Neuronal stem cell (in vitro differentiated cells): ENCODE results near the gene EPHA6.

ENCODE experiments used
- DNase-seq: peaks from one replicate; pipeline ENCODE4 v3.0.0-alpha.2; 2013; ENCODE audit warnings: low spot score
- H2AFZ ChIP-seq: one replicate; pipeline ENCODE4 v1.6.1; 2013; ENCODE audit warnings: mild to moderate bottlenecking, low read length, inconsistent platforms
- H2AK5ac ChIP-seq: 2 replicates; pipeline ENCODE4 v1.6.1; 2013; ENCODE audit warnings: low read depth, mild to moderate bottlenecking, inconsistent platforms, low read length, moderate library complexity, mixed read lengths
- H2BK120ac ChIP-seq: 2 replicates; pipeline ENCODE4 v1.6.1; 2013; ENCODE audit warnings: low read depth, mild to moderate bottlenecking, inconsistent platforms, low read length, moderate library complexity, mixed read lengths
- H2BK12ac ChIP-seq: one replicate; pipeline ENCODE4 v1.6.1; 2013; ENCODE audit warnings: low read length, inconsistent platforms
- H2BK15ac ChIP-seq: 2 replicates; pipeline ENCODE4 v1.6.1; 2013; ENCODE audit warnings: mild to moderate bottlenecking, low read length, inconsistent platforms, mixed read lengths
- H2BK5ac ChIP-seq: one replicate; pipeline ENCODE4 v1.6.1; 2013; ENCODE audit warnings: inconsistent platforms, mild to moderate bottlenecking, low read length, moderate library complexity
- H3K14ac ChIP-seq: one replicate; pipeline ENCODE4 v1.6.1; 2013; ENCODE audit warnings: low read length, inconsistent platforms
- H3K18ac ChIP-seq: 2 replicates; pipeline ENCODE4 v1.6.1; 2013; ENCODE audit warnings: low read length, inconsistent platforms
- H3K23ac ChIP-seq: 2 replicates; pipeline ENCODE4 v1.6.1; 2013; ENCODE audit warnings: low read depth, mild to moderate bottlenecking, mixed read lengths, low read length, inconsistent platforms; ENCODE audit not compliant: poor library complexity
- H3K27ac ChIP-seq: replicated peaks from 3 replicates; pipeline ENCODE4 v1.5.1; 2013; ENCODE audit warnings: low read length, inconsistent platforms
- H3K27me3 ChIP-seq, 3 experiments: 2 replicates each; pipeline ENCODE4 v1.6.1; 2013; ENCODE audit warnings: low read length in 3 of 3, mild to moderate bottlenecking in 2 of 3, inconsistent platforms in 1 of 3, low read depth in 1 of 3, mixed read lengths in 1 of 3, moderate library complexity in 1 of 3; ENCODE audit not compliant: control insufficient read depth in 3 of 3, insufficient read depth in 3 of 3
- H3K36me3 ChIP-seq, 2 donors: replicated peaks in 1 of 2; 2 replicates each; pipeline ENCODE4 v1.6.1; 2013; ENCODE audit warnings: low read length in 2 of 2; ENCODE audit not compliant: control insufficient read depth in 2 of 2, insufficient read depth in 2 of 2
- H3K4ac ChIP-seq: 2 replicates; pipeline ENCODE4 v1.6.1; 2013; ENCODE audit warnings: inconsistent platforms, mild to moderate bottlenecking, low read length, moderate library complexity
- H3K4me1 ChIP-seq, 2 donors: 1 replicate in 1 of 2; 2 replicates in 1 of 2; pipeline ENCODE4 v1.6.1; 2013; ENCODE audit warnings: low read length in 2 of 2, low read depth in 1 of 2; ENCODE audit not compliant: control insufficient read depth in 2 of 2, insufficient read depth in 1 of 2
- H3K4me2 ChIP-seq: one replicate; pipeline ENCODE4 v1.6.1; 2013; ENCODE audit warnings: mild to moderate bottlenecking, low read length, inconsistent platforms; ENCODE audit not compliant: insufficient read depth, poor library complexity, severe bottlenecking
- H3K4me3 ChIP-seq, 2 donors: 2 replicates each; pipeline ENCODE4 v1.5.1; 2013; ENCODE audit warnings: low read length in 2 of 2, mild to moderate bottlenecking in 2 of 2, inconsistent platforms in 1 of 2, moderate library complexity in 1 of 2
- H3K79me1 ChIP-seq: one replicate; pipeline ENCODE4 v1.6.1; 2013; ENCODE audit warnings: low read depth, mild to moderate bottlenecking, inconsistent platforms, low read length, moderate library complexity
- H3K9ac ChIP-seq: one replicate; pipeline ENCODE4 v1.6.1; 2013; ENCODE audit warnings: mild to moderate bottlenecking, low read depth, low read length, inconsistent platforms; ENCODE audit not compliant: poor library complexity
- H3K9me3 ChIP-seq, 2 donors: replicated peaks in 1 of 2; 2 replicates each; pipeline versions ENCODE3 to v1.6.1; 2013; ENCODE audit warnings: low read length in 2 of 2, mild to moderate bottlenecking in 2 of 2, inconsistent platforms in 1 of 2, low read depth in 1 of 2, mixed read lengths in 1 of 2, moderate library complexity in 1 of 2; ENCODE audit not compliant: control insufficient read depth in 2 of 2, insufficient read depth in 1 of 2
- H4K8ac ChIP-seq: one replicate; pipeline ENCODE4 v1.6.1; 2013; ENCODE audit warnings: low read depth, mild to moderate bottlenecking, inconsistent platforms, low read length, moderate library complexity
- H4K91ac ChIP-seq: one replicate; pipeline ENCODE4 v1.6.1; 2013; ENCODE audit warnings: low read length, low read depth, mild to moderate bottlenecking, inconsistent platforms; ENCODE audit not compliant: poor library complexity
- WGBS, 2 donors: extraction: QIAGEN DNeasy Blood & Tissue Kit; methylation state at CpG; one replicate each; pipeline ENCODE4 v1.1.7; 2013; ENCODE audit warnings: missing lambda C conversion rate in 2 of 2, mixed read lengths in 1 of 2; ENCODE audit not compliant: insufficient read length in 2 of 2, insufficient replicate concordance in 1 of 2; ENCODE audit errors: extremely low coverage in 2 of 2; 5-methylcytosine and 5-hydroxymethylcytosine counted together

EPHA6 gene

DNA sequence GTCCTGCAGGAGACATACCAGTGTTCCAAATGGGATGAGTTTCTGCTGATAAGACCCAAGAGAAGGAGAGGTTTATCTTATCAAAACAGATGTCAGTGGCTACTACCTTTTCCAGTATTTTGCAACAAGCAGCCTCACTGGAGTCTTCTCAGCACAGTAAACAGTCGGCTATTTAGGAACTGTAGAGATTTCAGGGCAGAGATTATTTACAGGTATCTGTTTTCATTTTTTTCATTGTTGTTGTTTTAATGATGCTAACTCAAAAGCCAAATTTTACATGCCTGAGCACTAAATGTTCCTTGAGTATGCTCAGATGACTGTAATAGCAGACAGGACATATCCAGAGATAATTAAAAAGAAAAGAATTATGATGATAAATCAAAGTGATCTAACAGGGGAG lies 252.1 kb downstream of the EPHA6 start:
- WGBS, 2 donors: no CpG with 5 or more reads among the region's 1 CpG

DNA sequence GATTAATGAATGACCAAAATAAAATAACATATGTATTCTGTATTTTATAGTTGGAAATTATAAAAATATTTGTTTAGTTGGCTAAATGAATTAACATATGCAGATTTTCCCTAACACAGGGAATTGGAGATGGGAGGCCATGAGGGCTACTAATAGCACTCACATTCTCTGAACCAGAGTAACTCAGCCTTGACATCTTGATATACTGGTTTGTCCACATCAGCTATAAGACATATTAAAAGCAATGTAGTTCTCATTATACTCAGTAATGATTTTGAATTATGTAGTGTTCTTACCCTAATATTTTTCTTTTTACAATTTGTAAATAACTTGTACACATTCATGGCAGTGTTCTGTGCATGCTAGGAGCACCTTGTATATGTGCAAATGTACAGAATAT lies 255.9 kb downstream of the EPHA6 start:
- H4K91ac ChIP-seq: no peak overlapping the region
- no peak overlapping the region for H3K27ac ChIP-seq
- no peaks in the 10 kb centered on the region for H3K79me1 ChIP-seq
- no peak overlapping the region for H3K4me3 ChIP-seq
- H4K8ac ChIP-seq: no peak overlapping the region
- no peak overlapping the region for H3K4ac ChIP-seq
- no peaks in the 10 kb centered on the region for H3K4me1 ChIP-seq
- H2BK5ac ChIP-seq: no peak overlapping the region
- no peaks in the 10 kb centered on the region for H3K36me3 ChIP-seq
- no peak overlapping the region for H3K4me2 ChIP-seq
- no peak overlapping the region for H2AK5ac ChIP-seq
- H2BK12ac ChIP-seq: no peak overlapping the region
- H3K18ac ChIP-seq: no peak overlapping the region
- no peak for DNase-seq
- H3K27me3 ChIP-seq: no peaks in the 10 kb centered on the region
- H3K14ac ChIP-seq: no peak overlapping the region
- no peak overlapping the region for H2BK120ac ChIP-seq
- H3K9me3 ChIP-seq: no peaks in the 10 kb centered on the region
- no peak overlapping the region for H2AFZ ChIP-seq
- no peak overlapping the region for H2BK15ac ChIP-seq
- no peak overlapping the region for H3K9ac ChIP-seq
- H3K23ac ChIP-seq: no peak overlapping the region

More for the DNA sequence above, 252.1 kb downstream of the EPHA6 start:
- Histone ChIP-seq H3K4me2 (no peak overlapping the region), H3K9me3 (no peaks in the 10 kb centered on the region), H3K14ac (no peak overlapping the region), H3K18ac (no peak overlapping the region), H3K4me3 (no peak overlapping the region), H2BK5ac (no peak overlapping the region), H3K27ac (no peak overlapping the region), H3K79me1 (no peaks in the 10 kb centered on the region), H3K4ac (no peak overlapping the region), H2BK15ac (no peak overlapping the region), H2BK120ac (no peak overlapping the region), H3K4me1 (no peaks in the 10 kb centered on the region), H3K36me3 (no peaks in the 10 kb centered on the region), H3K9ac (no peak overlapping the region), H2BK12ac (no peak overlapping the region), H3K23ac (no peak overlapping the region), H2AK5ac (no peak overlapping the region), H3K27me3 (no peaks in the 10 kb centered on the region), H2AFZ (no peak overlapping the region), H4K91ac (no peak overlapping the region), H4K8ac (no peak overlapping the region)
- DNase-seq: no peak

- H4K91ac ChIP-seq: no peak overlapping the region
- H3K14ac ChIP-seq: no peak overlapping the region
- H3K9me3 ChIP-seq: no peaks in the 10 kb centered on the region
- H2BK12ac ChIP-seq: no peak overlapping the region
- H3K4me1 ChIP-seq: no peaks in the 10 kb centered on the region
- no peak overlapping the region for H4K8ac ChIP-seq
- no peak overlapping the region for H3K23ac ChIP-seq
- no peak overlapping the region for H3K9ac ChIP-seq
- H2BK5ac ChIP-seq: no peak overlapping the region
- H3K27ac ChIP-seq: no peak overlapping the region
- H2BK120ac ChIP-seq: no peak overlapping the region
- no peak for DNase-seq
- H2BK15ac ChIP-seq: no peak overlapping the region
- no peaks in the 10 kb centered on the region for H3K27me3 ChIP-seq
- H3K79me1 ChIP-seq: no peaks in the 10 kb centered on the region
- no peak overlapping the region for H3K18ac ChIP-seq
- no peaks in the 10 kb centered on the region for H3K36me3 ChIP-seq
- H2AFZ ChIP-seq: no peak overlapping the region
- no peak overlapping the region for H2AK5ac ChIP-seq
- H3K4me2 ChIP-seq: no peak overlapping the region
- no peak overlapping the region for H3K4ac ChIP-seq
- WGBS, 2 donors: no CpG with 5 or more reads among the region's 2 CpGs
- H3K4me3 ChIP-seq: no peak overlapping the region
These were observed 260.2 kb downstream of the EPHA6 start for GRCh38 chr3:97074546-97074945.

- H3K4ac ChIP-seq: no peak overlapping the region
- no peak overlapping the region for H3K4me3 ChIP-seq
- H3K9ac ChIP-seq: no peak overlapping the region
- H2BK15ac ChIP-seq: no peak overlapping the region
- H2AK5ac ChIP-seq: no peak overlapping the region
- H3K14ac ChIP-seq: no peak overlapping the region
- H3K36me3 ChIP-seq: no peaks in the 10 kb centered on the region
- H4K8ac ChIP-seq: no peak overlapping the region
- H3K4me2 ChIP-seq: no peak overlapping the region
- H3K27me3 ChIP-seq: no peaks in the 10 kb centered on the region
- no peak overlapping the region for H2BK120ac ChIP-seq
- no peak overlapping the region for H2BK12ac ChIP-seq
- H3K23ac ChIP-seq: no peak overlapping the region
- H2AFZ ChIP-seq: no peak overlapping the region
- H3K4me1 ChIP-seq: no peaks in the 10 kb centered on the region
- no peak overlapping the region for H3K18ac ChIP-seq
- DNase-seq: no peak
- WGBS, 2 donors: no CpG with 5 or more reads among the region's 2 CpGs
- H3K79me1 ChIP-seq: no peaks in the 10 kb centered on the region
- H3K9me3 ChIP-seq: no peaks in the 10 kb centered on the region
- H2BK5ac ChIP-seq: no peak overlapping the region
- H3K27ac ChIP-seq: no peak overlapping the region
- H4K91ac ChIP-seq: no peak overlapping the region
These were observed 262.3 kb downstream of the EPHA6 start for GRCh38 chr3:97076673-97077072.
